ENCODE results near the gene BCAS3.
"Not testable (repeated sequence)": the region's sequence is repeated elsewhere in the genome, so short reads cannot be mapped to it uniquely, and the experiment has no call there.

Gene BCAS3

GRCh38 chr17:60674637-60675036 is 3.0 kb upstream of the BCAS3 start:
- DNase-seq (ENCODE audit: low read depth in 2 of 2), result not testable (repeated sequence)

- DNase-seq (ENCODE audit: low read depth in 2 of 2), result no peak
These were observed 1.7 kb upstream of the BCAS3 start for GRCh38 chr17:60675997-60676396.

- no peak for DNase-seq (ENCODE audit: low read depth in 2 of 2)
These were observed 818 bp upstream of the BCAS3 start for GRCh38 chr17:60676758-60677307.

- no peak for DNase-seq (ENCODE audit: low read depth in 2 of 2)
These were observed 430 bp downstream of the BCAS3 start for GRCh38 chr17:60678118-60678444.

GRCh38 chr17:60679287-60679686 is 1.6 kb downstream of the BCAS3 start:
- DNase-seq (ENCODE audit: low read depth in 2 of 2), result no peak

GRCh38 chr17:60680754-60681153 is 3.1 kb downstream of the BCAS3 start:
- no peak for DNase-seq (ENCODE audit: low read depth in 2 of 2)

GRCh38 chr17:60685437-60685836 is 7.8 kb downstream of the BCAS3 start:
- no peak for DNase-seq (ENCODE audit: low read depth in 2 of 2)

GRCh38 chr17:60695960-60696359 is 18.3 kb downstream of the BCAS3 start:
- no peak for DNase-seq (ENCODE audit: low read depth in 2 of 2)

- no peak for DNase-seq (ENCODE audit: low read depth in 2 of 2)
These were observed 21.4 kb downstream of the BCAS3 start for GRCh38 chr17:60699090-60699489.

- DNase-seq (ENCODE audit: low read depth in 2 of 2), result no peak
These were observed 26.5 kb downstream of the BCAS3 start for GRCh38 chr17:60704170-60704569.

- no peak for DNase-seq (ENCODE audit: low read depth in 2 of 2)
These were observed 35.0 kb downstream of the BCAS3 start for GRCh38 chr17:60712675-60713074.

GRCh38 chr17:60713608-60714007 is 36.0 kb downstream of the BCAS3 start:
- no peak for DNase-seq (ENCODE audit: low read depth in 2 of 2)

- no peak for DNase-seq (ENCODE audit: low read depth in 2 of 2)
These were observed 39.1 kb downstream of the BCAS3 start for GRCh38 chr17:60716766-60717165.

GRCh38 chr17:60717814-60718213 is 40.2 kb downstream of the BCAS3 start:
- DNase-seq (ENCODE audit: low read depth in 2 of 2), result no peak

GRCh38 chr17:60720763-60721531 is 43.3 kb downstream of the BCAS3 start:
- DNase-seq (ENCODE audit: low read depth in 2 of 2), result peak in 1 of 2 donors; percentile 6

- no peak for DNase-seq (ENCODE audit: low read depth in 2 of 2)
These were observed 47.0 kb downstream of the BCAS3 start for GRCh38 chr17:60724647-60725046.

GRCh38 chr17:60729854-60730253 is 52.2 kb downstream of the BCAS3 start:
- DNase-seq (ENCODE audit: low read depth in 2 of 2), result no peak

GRCh38 chr17:60730273-60730672 is 52.6 kb downstream of the BCAS3 start:
- DNase-seq (ENCODE audit: low read depth in 2 of 2), result no peak

- DNase-seq (ENCODE audit: low read depth in 2 of 2), result no peak
These were observed 60.6 kb downstream of the BCAS3 start for GRCh38 chr17:60738287-60738686.

GRCh38 chr17:60740584-60740983 is 62.9 kb downstream of the BCAS3 start:
- DNase-seq (ENCODE audit: low read depth in 2 of 2), result no peak

- no peak for DNase-seq (ENCODE audit: low read depth in 2 of 2)
These were observed 63.4 kb downstream of the BCAS3 start for GRCh38 chr17:60741031-60741430.

- DNase-seq (ENCODE audit: low read depth in 2 of 2), result no peak
These were observed 65.6 kb downstream of the BCAS3 start for GRCh38 chr17:60743282-60743681.

- no peak for DNase-seq (ENCODE audit: low read depth in 2 of 2)
These were observed 66.1 kb downstream of the BCAS3 start for GRCh38 chr17:60743799-60744198.

All from stimulated activated CD4-positive, alpha-beta T cell treated with anti-CD3 and anti-CD28 coated beads, Interleukin-4, amount 100 ng/mL, for 48 hours (primary cell).